CD4-positive, alpha-beta T cell treated with Interleukin-4 for 4 hours (primary cell): ENCODE data around the gene LSM3.

Experiments
- DNase-seq: peaks from one replicate; pipeline ENCODE4 v3.0.0-alpha.2; 2020

The LSM3 gene

GRCh38 chr3:14178247-14179113, at the start of gene LSM3, which contains the start of gene XPC:
LSM3 (plus strand) TSS chr3:14178817; CDS start chr3:14178861, 44 bp downstream.
XPC (minus strand) TSS chr3:14178601; CDS start chr3:14178568, 33 bp downstream.
- DNase-seq, result peak; percentile 99

GRCh38 chr3:14129296-14129695, 49.3 kb upstream of the LSM3 start:
- no peak for DNase-seq

GRCh38 chr3:14130230-14130629, 48.4 kb upstream of the LSM3 start:
- no peak for DNase-seq

- no peak for DNase-seq
Measured at GRCh38 chr3:14130707-14131106, 47.9 kb upstream of the LSM3 start.

GRCh38 chr3:14131134-14131533, 47.5 kb upstream of the LSM3 start:
- DNase-seq, result no peak

GRCh38 chr3:14132120-14132519, 46.5 kb upstream of the LSM3 start:
- DNase-seq, result no peak

- no peak for DNase-seq
Measured at GRCh38 chr3:14132689-14133088, 45.9 kb upstream of the LSM3 start.

- DNase-seq, result no peak
Measured at GRCh38 chr3:14133188-14133800, 45.3 kb upstream of the LSM3 start.

GRCh38 chr3:14133876-14134275, 44.7 kb upstream of the LSM3 start:
- DNase-seq, result no peak

GRCh38 chr3:14134291-14134690, 44.3 kb upstream of the LSM3 start:
- DNase-seq, result no peak

GRCh38 chr3:14135581-14135980, 43.0 kb upstream of the LSM3 start:
- no peak for DNase-seq

- DNase-seq, result no peak
Measured at GRCh38 chr3:14137004-14137403, 41.6 kb upstream of the LSM3 start.

GRCh38 chr3:14137445-14137844, 41.2 kb upstream of the LSM3 start:
- DNase-seq, result no peak

GRCh38 chr3:14138109-14138877, 40.3 kb upstream of the LSM3 start:
- no peak for DNase-seq

- DNase-seq, result no peak
Measured at GRCh38 chr3:14138878-14139655, 39.5 kb upstream of the LSM3 start.

GRCh38 chr3:14139771-14140170, 38.8 kb upstream of the LSM3 start:
- DNase-seq, result no peak

GRCh38 chr3:14140668-14141067, 37.9 kb upstream of the LSM3 start:
- DNase-seq, result no peak

- no peak for DNase-seq
Measured at GRCh38 chr3:14141144-14141543, 37.5 kb upstream of the LSM3 start.

- DNase-seq, result peak; percentile 56
Measured at GRCh38 chr3:14141602-14142341, 36.8 kb upstream of the LSM3 start.

GRCh38 chr3:14142567-14143270, 35.9 kb upstream of the LSM3 start:
- DNase-seq, result peak; percentile 92
